Measurements from ENCODE around the gene CSH1.
"Not testable (repeated sequence)": the region's sequence is repeated elsewhere in the genome, so short reads cannot be mapped to it uniquely, and the experiment has no call there.

The CSH1 gene

DNA sequence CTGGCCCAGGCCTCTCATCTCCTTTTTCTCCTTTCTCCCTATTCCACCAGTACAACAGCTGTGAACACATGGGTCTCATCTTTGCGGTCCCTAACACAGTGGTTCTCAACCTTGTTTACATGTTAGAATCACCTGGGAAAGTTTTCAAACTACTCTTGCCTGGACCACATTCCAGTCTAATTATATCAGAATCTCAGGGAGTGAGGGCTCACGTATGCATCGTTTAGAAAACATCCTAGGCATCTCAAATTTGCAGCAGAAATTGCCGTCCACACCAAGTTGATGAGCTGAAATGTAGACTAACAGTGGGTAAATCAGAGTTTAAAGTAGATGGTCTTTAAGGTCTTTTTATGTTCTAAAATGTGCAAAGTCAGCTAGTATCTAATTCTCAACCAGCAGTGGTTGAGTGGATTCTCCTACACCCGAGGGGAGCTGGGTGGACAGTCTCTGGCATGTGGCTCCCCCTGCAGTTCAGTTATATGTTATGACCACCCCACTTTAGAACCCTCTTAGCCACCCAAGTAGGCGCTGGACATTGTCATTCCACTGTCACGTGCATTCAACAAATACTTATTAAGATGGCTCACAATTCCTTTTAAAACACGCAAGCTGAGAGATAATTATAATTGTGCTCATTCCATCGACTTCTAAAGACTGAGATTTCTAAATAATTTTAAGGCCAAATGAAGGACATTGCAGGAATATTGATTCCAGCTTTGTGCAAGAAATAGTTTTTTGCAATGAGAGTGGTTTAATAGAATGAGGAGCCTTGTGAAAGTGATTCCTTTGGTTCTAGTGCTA is 26.7 kb downstream of the CSH1 start:
- DNase-seq (ENCODE audit: low read depth, low spot score): peak; percentile 39

DNA sequence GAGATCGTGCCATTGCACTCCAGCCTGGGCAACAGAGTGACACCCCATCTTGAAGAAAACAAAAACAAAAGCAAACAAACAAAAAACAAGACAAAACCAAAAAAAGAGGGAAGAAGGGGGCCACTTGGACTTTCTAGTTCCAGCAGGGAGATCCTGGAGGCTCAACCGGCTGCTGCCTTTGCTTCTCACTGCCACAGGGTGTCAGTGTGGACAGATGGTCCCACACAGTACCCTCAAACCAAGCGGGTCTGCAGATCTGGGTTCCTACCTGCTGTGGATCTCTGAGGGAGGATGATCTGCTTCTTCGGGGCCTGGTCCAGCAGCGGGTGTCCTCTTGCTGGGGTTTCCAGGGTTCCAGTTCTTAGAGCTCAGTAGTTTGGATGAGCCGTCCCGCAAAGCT is 29.7 kb downstream of the CSH1 start:
- DNase-seq (ENCODE audit: low read depth, low spot score): not testable (repeated sequence)

DNA sequence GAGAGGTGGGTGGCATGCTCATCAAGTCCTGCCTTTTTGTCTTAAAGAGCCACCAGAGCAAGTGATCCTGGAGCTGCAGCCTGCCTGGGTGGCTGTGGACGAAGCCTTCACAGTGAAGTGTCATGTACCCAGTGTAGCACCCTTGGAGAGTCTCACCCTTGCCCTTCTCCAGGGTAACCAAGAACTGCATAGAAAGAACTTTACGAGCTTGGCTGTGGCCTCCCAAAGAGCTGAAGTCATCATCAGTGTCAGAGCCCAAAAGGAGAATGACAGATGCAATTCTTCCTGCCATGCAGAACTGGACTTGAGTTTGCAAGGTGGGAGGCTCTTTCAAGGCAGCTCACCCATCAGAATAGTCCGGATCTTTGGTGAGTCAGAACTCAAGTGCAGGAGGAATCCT is 37.1 kb downstream of the CSH1 start:
- no peak for DNase-seq (ENCODE audit: low read depth, low spot score)

DNA sequence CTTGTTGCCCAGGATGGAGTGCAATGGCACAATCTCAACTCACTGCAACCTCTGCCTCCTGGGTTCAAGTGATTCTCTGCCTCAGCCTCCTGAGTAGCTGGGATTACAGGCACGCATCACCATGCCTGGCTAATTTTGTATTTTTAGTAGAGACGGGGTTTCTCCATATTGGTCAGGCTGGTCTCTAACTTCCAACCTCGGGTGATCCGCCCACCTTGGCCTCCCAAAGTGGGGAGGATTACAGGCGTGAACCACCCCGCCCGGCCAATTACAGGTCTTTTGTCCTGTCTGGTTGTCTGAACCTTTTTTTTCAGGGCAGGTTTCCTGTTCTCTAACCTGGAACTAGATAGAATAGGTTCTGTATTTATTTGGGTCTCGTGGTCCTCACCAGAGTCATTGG is 39.9 kb downstream of the CSH1 start:
- not testable (repeated sequence) for DNase-seq (ENCODE audit: low read depth, low spot score)

DNA sequence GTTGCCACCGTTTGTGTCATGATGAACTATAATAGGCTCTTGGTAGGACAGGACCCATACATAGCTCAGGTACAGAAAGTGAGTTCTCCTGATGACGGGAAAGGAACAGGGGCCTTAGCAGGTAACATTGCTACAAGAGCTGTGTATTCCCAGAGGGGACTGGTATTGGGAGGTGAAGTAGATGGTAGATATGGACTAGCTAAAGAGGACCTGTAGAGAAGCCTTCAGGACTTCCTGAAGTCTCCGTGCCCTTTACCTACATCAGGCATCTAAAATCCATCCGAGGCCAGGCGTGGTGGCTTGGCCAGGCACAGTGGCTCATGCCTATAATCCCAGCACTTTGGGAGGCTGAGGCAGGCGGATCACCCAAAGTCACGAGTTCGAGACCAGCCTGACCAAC is 41.2 kb downstream of the CSH1 start:
- DNase-seq (ENCODE audit: low read depth, low spot score): no peak

DNA sequence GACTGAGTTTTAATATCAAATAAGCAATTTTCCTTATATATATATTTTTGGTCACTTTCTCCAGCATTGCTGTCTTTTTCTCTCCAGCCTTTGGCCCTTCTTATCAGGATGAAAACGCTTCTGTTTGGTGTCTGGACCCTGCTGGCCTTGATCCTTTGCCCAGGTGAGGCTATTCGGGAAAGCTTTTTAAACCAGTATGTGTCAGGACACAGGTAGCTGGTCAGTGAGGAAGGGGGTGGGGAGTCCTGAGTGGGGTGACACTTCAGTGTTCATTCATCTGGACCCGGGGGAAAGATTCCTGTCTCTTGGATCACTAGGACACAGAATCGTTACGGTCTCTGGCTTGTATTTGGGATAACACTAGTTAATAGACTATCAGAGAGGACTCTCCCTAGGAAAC is 41.7 kb downstream of the CSH1 start:
- no peak for DNase-seq (ENCODE audit: low read depth, low spot score)

DNA sequence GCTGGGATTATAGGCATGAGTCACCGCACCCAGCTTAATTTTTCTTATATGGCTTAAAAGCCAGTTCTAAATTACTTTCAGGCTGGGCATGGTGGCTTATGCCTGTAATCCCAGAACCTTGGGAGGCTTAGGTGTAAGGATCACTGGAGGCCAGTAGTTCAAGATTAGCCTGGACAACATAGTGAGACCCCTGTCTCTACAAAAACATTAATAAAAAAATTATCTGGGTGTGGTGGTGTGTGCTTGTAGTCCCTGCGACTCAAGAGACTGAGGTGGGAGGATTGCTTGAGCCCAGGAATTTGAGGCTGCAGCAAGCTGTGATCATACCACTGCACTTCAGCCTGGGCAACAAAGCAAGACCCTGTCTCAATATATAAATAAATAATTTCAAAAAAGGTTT is 43.1 kb downstream of the CSH1 start:
- DNase-seq (ENCODE audit: low read depth, low spot score): no peak

DNA sequence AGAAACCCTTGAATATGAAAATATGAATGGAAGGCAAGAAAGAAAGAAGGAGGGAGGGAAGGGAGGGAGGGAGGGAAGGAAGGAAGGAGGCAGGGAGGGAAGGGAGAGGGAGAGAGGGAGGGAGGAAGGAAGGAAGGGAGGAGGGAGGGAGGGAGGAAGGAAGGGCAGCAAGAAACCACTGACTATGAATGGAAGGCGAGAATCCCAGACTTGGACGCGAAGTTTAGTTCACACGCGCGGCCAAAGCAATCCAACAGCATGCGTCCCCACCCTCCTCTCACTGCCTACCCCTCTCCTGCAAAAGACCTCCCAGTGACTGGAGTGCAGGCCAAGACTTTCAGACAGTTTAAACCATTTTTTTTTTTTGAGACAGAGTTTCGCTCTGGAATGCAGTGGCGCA is 46.0 kb downstream of the CSH1 start:
- DNase-seq (ENCODE audit: low read depth, low spot score): no peak

DNA sequence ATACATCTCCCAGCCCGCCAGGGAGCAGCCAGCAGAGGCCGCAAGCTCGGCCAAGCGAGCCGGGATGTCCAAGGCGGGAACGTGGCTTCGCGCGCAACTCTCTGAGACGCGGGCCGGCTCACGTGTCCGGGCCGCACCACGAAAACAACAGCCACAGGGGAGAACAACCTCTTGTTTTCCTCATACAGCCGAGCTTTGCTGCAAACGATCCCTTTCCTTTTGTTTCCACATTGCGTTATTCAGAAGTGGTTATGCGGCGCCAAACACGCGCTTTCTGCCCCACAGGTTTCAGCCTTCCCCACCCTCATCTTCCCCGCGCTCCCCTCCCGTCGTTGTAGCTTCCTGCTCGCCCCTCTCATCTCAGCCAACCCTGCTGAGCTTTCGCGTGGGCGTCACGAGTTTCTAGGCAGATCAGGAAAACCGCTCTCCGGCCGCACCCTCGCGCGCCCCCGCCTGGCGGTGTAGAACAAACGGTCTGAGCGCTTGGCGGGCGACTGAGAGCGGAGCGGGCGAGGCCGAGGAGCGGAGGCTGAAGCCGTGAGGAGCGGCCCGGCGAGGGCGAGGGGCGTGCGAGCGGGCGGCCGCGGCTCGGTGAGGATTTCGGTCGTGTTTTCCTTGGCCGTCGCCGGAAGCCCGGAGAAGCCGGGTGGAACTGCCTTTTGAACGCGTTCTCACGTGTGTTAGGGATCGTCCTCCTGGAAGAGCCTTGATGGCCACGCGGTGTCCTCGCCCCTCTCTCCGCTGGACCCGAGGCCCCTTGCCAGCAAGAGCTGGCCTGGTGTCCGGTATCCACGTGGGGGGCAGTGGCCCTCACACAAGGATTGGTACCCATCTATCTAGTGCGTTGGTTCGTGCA is 47.3 kb downstream of the CSH1 start:
- peak; percentile 92 for DNase-seq (ENCODE audit: low read depth, low spot score)

DNA sequence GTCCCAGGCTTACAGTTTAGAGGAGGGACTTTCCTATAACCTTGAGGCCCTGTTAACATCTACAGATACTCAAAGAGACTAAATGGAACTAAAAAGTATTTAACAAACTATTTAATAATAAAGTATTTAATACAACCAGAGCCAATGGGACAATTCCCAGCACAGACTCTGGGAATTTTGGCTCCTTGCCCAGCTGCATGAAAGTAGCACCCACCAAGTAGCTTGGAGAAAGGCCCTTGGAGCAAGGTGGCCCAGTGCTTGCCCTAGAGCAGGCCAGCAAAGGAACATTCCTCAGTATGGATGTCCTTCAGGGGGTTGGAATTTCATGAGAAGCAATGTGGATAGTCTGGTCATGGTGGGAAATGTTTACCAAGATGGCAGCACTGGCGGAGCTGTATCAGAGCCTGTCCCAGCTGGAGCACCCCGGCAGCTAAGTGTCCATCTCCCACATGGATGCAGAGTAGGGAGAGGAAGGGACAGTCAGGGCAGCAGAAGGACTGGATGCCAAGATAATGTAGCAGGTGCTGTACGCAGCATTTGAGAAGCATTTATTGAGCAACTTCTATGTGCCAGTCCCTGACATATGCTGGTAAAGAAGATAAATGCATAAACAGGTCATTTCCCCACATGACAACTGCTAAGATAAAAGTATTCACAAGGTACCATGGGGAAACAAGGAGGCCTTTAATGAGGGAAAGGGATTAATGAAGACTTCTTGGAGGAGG is 48.7 kb downstream of the CSH1 start:
- no peak for DNase-seq (ENCODE audit: low read depth, low spot score)

DNA sequence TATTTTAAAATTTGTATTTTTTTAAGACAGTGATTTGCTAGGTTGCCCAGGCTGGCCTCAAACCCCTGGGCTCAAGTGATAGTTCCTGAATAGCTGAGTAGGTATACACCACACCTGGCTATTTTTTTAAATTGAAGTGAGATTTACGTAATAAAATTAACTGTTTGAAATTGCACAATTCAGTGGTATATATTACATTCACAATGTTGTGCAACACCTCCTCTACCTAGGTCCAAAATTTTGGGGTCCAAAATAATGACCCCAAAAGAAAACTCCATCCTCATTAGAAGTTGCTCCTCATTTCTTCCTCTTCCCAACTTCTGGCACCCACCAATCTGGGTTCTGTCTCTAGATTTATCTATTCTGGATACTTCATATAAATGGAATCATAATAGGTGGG is 50.9 kb downstream of the CSH1 start:
- DNase-seq (ENCODE audit: low read depth, low spot score): no peak
